Measurements from ENCODE around the gene GALNTL6.
A peak's percentile ranks its signal among the peaks of the same experiment; 100 is the strongest.
"Not testable (repeated sequence)": the region's sequence is repeated elsewhere in the genome, so short reads cannot be mapped to it uniquely, and the experiment has no call there.

GALNTL6 gene

DNA sequence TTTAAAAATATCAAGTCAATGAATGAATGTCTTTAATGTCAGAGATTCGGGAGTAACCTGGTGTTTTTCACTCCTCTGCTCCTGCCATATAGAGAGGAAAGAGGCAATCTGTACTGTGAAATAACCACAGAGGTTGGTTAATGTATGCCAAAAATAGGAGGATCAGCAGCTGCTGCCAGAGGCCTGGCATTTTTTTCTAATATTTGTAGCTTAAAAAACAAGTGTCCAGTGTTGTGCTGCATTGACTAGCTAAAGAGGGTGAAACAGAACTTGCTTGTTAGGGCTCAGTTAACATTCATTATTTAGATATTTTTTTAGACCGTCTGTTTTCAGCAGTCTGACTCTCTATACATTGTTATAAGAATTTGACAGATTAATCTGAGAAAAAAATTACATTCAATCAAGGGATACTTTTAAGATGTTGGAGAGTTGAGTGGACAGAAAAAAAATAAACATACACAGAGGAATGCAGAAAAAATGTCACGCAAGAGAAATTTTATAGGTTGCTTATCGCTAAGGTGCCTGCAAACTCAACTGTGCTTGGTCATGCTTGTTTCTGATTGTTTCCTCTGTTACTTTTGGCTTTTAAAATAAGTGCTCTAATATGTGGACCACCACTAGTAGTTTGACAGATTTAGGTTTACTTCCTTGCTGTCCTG is 963.1 kb downstream of the GALNTL6 start:
- DNase-seq, result no peak

DNA sequence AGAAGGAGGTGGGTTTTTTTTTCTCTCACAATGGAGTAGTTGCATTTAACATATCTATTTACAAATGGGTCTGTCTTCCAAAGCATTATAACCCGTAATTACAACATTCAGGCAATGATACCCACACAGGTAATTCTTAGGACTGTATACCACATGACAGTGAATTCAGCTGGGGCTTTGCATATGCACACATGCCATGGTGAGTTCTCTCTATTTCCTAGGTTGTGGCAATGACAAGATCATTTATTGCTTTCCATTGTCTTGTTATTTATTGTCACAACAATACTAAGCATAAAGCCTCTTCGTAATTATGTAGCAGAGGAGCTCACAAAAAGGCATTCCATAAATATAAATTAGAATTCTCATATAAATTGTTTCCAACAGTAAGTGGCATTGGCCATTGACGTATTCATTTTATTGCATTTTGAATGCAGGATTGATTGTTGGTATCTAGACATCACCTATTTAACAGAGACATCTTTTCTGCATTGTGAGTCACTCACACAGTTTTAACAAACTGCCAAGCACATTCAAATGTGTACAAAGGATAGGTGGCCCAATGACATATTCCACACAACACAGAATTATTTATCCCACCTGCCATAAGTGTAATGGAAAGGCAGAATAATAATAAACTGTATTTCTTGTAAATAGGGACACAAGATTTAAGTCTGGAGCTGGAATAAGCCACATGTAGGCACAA is 964.7 kb downstream of the GALNTL6 start:
- DNase-seq, result no peak

DNA sequence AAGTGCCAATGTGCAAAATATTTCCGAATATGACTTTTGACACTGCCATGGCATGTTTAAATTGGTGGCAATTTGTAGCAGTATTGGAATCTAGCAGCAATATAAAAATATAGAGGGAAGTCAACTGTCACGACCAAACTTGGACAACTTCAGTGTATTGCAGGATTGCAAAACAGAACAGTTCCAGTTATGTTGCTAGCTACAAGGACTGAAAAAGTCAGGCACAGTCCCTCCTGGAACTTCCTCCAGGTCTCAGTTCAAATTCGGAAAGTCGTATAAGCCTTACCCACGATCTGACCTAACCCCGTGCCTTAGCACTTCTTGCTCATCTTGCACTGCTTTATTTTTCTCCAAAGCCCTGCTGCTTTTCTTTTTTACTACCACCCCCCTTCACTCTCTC is 965.4 kb downstream of the GALNTL6 start:
- no peak for DNase-seq

GRCh38 chr4:172780566-172781081 is 967.4 kb downstream of the GALNTL6 start:
- DNase-seq, result no peak

- no peak for DNase-seq
Observed at GRCh38 chr4:172785613-172786012, 972.4 kb downstream of the GALNTL6 start.

DNA sequence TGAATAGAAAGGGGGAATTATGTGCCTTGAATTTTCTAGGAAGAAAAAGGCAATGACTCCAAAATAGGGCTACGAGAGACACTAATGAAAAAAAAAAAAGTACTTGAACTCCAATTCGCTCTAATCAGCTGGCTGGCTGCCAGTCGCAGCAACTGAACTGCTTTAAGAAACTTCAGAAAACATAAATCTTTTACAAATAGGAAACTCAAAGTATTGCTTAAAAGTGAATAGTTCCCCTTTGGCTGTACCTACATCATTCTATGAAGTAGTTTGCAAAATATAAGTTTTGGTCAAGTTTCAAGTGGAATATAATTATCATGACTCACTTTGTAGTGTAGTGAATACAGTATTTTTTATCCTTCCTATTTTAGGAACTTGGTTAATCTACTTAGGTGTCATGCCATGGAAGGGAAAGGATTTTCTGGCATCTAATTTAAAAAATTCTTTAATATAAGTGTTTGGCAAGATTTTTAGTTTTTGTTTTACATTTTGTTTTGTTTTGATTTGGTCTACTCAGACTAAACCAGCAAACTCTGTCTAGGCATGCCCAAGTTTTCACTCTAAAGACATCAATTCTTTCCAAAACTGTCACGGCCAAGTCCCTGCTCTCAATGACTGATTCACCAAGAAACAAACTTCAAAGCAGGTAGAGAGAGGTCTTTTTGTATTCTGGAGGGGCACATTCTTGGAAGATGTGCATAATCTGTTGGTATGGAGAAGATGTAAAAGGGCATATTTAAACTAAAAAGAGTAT is 973.0 kb downstream of the GALNTL6 start:
- DNase-seq, result peak; percentile 59

GRCh38 chr4:172787111-172787510 is 973.9 kb downstream of the GALNTL6 start:
- DNase-seq, result peak; percentile 48

GRCh38 chr4:172791841-172792240 is 978.6 kb downstream of the GALNTL6 start:
- no peak for DNase-seq

GRCh38 chr4:172793565-172794306 is 980.5 kb downstream of the GALNTL6 start:
- DNase-seq, result no peak

DNA sequence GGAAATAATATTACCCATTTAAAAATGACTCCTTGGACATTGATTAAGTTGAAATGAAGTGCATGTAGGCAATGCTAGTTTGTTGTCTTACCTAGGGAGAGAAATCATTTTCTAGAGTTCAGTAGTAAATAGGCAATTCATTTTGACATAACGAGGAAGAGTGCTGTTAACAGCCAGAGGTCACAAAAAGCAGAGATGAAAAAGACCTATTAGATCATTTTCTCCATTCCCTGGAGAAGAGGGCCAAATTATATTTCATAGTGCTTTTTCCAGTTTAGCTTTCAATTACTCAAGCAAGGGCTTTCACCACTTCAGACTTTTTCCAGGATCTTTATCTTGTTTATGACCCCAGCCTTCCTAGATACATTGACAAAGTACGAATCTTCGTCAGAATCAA is 981.1 kb downstream of the GALNTL6 start:
- DNase-seq, result no peak

DNA sequence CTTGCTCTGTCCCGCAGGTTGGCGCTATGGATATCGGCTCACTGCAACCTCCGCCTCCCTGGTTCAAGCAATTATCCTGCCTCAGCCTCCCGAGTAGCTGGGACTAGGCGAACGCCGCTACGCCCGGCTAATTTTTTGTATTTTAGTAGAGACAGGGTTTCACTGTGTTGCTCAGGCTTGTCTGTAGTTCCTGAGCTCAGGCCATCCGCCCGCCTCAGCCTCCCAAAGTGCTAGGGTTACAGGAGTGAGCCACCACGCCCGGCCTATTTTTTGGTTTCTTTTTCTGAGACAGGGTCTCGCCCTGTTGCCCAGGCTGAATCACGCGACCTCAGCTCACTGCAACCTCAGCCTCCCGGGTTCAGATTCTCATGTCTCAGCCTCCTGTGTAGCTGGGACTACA is 984.1 kb downstream of the GALNTL6 start:
- not testable (repeated sequence) for DNase-seq

DNA sequence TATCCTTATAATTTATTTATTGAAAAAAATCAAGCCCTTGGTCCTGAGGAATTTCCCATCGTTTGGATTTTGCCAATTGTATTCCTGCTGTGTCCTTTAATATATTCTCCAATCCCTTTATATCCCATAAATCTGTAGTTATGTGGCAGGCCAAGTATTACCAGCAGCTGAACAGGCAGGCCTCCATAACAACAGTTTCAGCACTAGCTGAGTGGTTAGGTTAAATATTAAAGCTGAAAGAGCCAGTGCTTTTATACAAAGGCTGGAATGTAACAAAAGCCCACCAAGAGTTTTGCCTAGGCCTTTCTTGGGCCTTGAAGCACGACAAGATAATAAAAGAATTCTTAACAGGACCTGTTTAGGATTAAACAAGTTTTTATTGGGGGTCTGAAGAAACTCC is 988.8 kb downstream of the GALNTL6 start:
- DNase-seq, result no peak

DNA sequence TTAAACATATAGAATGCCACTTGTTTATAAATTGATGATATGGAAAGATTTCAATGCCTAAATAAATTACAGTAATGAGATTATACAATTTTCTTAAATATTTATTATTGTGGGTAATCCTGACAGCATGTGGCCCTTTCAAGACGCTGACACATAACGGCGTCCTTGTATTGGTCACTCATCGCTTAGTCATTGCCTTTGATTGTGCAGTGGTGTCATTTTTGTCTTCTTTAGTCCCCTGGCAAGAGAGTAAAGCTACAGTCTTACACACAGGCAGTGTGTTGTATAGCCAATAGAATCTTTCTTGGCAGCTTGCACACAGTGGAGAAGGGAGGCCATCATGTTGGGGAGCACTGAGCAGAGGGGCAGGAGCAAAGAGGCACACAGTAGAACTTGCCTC is 993.6 kb downstream of the GALNTL6 start:
- no peak for DNase-seq

DNA sequence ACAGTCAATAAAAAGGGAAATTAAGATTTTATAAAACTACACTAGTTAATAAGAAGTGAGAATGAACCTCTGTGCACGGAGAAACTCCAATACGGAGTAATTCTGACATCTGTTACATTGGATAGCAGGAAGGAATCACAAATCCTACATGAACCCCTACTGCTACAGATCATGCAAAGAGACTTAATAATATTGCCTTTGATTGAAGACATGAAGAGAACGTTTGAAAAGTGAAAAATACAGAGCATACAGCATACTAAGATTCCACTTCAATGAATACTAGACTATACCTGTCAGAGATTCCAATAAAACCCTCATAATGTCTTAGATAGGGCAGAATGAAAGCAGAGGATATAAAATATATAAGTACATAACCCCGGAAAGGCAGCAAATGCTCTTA is 995.0 kb downstream of the GALNTL6 start:
- DNase-seq, result no peak

DNA sequence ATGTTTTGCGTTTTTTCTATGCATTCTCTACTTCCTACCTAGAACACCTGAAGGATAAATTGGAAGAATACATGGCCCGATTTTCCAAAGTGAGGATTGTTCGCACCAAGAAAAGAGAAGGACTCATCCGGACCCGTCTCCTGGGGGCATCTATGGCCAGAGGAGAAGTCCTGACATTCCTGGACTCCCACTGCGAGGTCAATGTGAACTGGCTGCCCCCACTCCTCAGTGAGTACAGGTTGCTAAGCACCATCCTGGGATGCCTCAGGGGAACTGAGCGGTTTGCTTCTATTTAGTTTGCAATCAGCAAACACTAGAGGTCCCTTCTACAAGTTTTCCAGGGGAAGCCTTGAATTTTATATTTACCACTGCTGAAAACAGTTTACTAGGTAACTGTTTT is 996.1 kb downstream of the GALNTL6 start:
- DNase-seq, result no peak

- peak; percentile 5 for DNase-seq
Observed at GRCh38 chr4:172813359-172813923, 1000.2 kb downstream of the GALNTL6 start.

- no peak for DNase-seq
Observed at GRCh38 chr4:172815499-172816164, 1002.4 kb downstream of the GALNTL6 start.

DNA sequence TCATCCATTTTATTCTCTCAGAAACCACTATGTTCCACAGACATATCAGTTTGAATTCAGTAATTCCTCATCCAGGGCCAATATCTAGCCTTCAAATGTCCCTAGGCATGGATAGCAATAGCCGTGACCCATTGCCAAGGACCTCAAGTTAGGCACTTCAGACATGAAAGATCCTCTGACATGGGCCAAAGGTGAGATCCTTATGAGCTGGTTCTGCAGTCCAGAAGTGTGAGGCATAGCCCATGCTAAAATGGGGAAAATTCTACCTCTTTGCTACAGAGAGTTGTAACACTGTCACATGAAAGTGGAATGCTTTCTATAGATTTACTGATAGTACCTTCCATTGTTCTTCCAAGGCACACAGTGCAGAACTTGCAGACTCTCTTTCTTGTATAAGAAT is 1005.7 kb downstream of the GALNTL6 start:
- DNase-seq, result no peak

DNA sequence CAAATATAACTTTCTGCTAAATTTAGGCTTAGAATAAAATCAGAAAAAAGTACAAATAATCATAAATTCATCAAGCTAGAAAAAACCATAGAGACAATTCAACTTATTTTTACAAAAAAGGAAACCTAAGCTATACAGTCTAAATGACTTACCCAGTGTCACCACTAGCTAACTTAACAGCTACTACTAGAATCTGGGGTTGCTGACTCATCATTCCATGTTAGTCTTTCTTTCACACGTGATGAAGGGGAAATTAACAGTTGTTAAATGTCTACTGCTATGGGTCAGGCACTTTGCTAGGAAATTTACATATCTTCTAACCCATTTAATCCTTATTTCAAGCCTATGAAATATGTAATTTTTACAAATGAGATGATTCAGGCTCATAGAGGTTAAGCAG is 1006.1 kb downstream of the GALNTL6 start:
- peak; percentile 13 for DNase-seq

GRCh38 chr4:172822331-172822730 is 1009.1 kb downstream of the GALNTL6 start:
- DNase-seq, result no peak

GRCh38 chr4:172826346-172826745 is 1013.1 kb downstream of the GALNTL6 start:
- DNase-seq, result no peak

DNA sequence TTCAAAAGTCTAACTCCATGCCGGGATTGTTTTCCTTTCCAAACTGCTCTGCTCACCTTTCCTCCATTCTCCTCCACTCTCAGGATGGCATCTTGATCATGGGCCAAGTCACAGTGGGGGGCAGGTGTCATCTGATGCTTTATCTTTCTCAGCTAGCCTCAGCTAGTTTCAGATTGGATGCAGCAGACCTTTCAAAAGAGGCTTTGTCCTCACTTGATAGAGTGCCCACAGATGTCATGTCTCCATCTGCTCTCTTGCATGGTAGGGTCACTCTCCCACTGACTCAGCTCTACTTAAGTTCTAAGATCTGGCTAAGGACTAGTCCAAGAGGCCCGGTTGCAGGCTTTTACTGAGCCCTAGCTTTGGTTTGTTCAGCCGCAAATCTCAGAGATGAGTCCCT is 1013.7 kb downstream of the GALNTL6 start:
- no peak for DNase-seq
